Erythroblast (primary cell): Measurements from ENCODE around the gene FADD.

Experiments used
- GATA1 ChIP-seq: IDR thresholded peaks from 2 replicates; pipeline ENCODE4 v1.6.1; 2011; ENCODE audit warnings: low read depth, mild to moderate bottlenecking, control low read depth, low read length, moderate library complexity
- POLR2A ChIP-seq: IDR thresholded peaks from 2 replicates; pipeline ENCODE4 v1.6.1; 2011; ENCODE audit warnings: mild to moderate bottlenecking, low read length

- TF ChIP-seq POLR2A (no peak), GATA1 (no peak)
These were observed 812 bp downstream of the FADD start for GRCh38 chr11:70203751-70204465.
